Islet of Langerhans (tissue), 1 donor: Measurements from ENCODE around the gene FFAR2.
A peak's percentile ranks its signal among the peaks of the same experiment; 100 is the strongest.
"Not testable (repeated sequence)": the region's sequence is repeated elsewhere in the genome, so short reads cannot be mapped to it uniquely, and the experiment has no call there.

Source experiments
- FAIRE-seq: peaks from one replicate; lab custom pipeline; 2011; peaks lifted over from hg19 to GRCh38; lab: Jason Lieb, UNC

Gene FFAR2

DNA sequence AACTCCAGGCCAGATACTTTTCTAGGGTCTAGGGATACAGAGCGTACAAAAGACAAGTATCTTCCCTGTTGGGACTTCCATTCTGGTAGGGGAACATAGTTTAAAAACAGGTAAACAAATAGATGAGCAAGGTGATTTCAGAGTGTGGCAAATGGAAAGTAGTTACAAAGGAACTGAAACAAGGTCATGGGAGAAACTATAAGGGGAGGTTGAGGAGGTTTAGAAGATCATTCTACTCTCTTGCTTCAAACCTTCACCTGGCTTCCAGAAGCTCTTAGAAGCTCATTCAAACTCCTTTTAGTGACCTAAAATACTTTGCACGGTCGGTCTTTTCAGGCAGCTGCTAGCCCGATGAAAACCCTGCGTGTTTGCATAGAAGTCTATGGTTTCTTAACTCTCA, 9.1 kb downstream of the FFAR2 start:
- no peak for FAIRE-seq

DNA sequence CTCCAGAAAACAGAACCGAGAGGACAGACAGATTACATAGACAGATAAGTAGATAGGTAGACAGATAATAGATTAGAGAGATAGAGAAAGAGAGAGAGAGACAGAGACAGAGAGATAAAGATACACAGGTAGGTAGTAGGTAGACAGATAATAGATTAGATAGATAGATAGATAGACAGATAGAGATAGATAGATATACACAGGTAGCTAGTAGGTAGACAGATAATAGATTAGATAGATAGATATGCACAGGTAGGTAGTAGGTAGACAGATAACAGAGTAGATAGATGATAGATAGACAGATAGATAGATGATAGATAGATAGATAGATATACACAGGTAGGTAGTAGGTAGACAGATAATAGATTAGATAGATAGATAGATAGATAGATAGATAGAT, 10.1 kb downstream of the FFAR2 start:
- FAIRE-seq: no peak

DNA sequence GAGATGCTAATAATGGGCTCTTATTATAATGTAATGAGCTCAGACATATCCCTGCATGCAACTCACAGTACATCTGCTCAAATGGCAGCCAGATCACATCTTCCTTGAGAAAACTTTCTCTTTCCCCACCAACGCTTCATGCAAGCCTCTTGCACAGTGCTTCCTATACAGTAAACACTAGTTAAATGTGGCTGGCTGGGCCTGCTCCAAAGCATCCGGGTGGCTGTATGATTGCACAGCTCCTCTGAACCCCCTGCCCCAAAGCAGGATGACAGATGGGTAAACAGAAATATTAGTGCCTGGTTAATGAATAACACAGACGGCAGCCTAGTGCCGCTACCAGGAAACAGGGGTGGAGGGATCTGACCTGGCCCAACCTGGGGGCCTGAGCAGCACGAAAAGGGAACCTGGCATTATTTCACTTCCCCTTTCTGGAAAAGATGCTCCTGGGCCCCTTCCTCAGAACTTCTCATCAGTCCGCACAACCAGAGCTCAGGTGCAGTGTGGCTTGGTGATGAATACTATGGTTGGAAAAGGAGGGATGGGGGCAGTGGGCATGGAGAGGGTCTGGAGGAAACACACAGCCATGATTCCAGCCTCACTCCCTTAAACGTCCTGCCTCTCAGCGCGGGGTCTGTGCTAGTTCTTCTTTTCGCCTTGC, 10.8 kb downstream of the FFAR2 start:
- no peak for FAIRE-seq

DNA sequence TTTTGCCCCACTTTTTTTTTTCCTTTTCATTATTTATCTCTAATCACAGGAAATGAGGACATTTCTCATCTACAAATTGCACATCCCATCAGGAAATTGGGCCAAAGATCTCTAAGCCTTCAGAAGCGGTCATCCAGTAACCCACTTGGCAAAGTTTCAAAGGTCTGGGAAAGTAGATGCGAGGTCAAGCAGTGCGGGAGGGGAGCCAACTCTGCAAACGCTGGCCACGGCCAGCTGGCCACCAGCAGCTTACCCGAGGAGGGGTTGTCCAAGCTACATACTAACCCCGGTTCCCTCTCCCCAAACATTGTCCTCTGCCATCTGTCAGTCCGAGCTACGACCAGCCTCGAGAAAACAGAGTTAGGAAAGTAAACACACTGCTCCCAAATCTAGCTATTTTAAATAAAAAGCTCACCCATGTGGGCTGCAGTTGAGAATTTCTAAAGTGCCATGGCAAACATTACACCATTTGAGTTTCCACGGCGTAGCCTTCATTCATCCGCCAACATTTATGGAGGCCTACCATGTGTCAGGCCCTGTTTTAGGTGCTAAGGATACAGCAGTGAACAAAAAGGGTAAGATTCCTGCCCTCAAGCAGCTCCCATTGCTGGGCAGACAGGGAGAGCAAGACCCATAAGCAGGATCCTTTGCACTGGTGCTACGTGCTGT, 11.5 kb downstream of the FFAR2 start:
- peak; percentile 90 for FAIRE-seq

DNA sequence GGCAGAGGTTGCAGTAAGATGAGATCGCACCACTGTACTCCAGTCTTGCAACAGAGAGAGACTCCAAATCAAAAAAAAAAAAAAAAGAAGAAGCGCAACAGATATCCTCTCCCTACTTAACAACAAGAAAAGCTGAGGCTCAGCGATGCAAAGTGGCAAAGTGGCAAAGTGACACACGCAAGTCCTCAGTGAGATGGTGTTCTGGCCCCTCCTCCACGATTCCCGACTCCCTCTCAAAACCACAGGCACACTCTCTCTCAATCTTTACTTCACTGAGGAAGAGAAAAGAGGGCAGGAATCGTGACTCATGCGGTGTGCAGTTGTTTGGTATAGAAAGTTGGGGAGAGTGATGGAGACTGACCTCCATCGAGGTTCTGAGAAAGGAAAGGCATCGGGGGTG, 12.6 kb downstream of the FFAR2 start:
- FAIRE-seq: no peak

DNA sequence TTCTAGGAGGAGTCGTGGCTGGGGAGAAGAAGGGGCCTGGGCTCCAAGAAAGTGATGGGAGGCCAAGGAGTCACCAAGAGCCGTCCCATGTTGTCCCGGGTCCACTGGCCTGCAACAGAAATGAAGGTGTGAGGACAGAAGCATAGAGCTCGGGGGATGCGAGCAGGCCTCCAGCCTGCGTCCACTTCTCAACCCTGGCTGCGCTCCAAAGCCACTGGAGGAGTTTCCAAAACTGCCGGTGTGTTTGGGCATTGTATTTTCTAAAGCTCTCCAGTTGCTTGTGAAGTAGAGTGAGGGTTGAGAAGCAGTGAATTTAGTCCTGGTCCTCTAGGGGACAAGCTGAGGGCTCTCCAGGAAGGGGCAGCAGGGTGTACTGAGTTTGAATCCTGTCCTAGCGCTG, 13.0 kb downstream of the FFAR2 start:
- no peak for FAIRE-seq

DNA sequence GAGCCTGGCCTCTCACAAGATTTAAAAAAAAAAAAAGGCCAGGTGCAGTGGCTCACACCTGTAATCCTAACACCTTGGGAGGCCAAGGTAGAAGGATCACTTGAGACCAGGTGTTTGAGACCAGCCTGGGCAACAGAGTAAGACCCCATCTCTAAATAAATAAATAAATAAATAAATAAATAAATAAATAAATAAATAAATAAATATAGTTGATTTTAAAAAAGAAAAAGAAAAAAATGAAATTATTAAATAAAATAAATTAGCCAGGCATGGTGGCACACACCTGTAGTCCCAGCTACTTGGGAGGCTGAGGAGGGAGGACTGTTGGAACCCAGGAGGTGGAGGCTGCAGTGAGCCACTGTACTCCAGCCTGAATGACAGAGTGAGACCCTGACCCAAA, 13.7 kb downstream of the FFAR2 start:
- not testable (repeated sequence) for FAIRE-seq

DNA sequence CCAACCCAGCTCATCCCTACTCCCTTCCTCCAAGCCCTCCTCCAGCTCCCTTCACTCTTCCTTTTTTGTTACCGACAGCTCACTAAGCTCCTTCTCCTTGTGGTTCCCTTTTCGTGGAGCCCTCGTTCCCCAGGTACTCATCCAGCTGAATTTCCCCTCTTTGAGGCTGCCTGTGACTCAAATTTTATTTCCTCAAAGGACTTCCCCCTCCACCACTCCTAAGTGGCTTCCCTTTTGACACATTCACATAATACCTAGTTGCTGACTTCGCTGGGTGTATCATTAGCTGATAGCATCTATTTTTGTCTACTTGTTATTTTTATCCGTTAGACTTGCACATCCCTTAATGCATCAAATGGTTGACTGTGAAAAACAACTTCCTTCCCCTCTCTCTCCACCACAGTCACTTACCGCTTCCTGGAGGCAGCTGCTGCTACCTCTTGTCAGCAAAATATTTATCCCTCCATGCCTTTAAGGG, 14.5 kb downstream of the FFAR2 start:
- peak; percentile 96 for FAIRE-seq

DNA sequence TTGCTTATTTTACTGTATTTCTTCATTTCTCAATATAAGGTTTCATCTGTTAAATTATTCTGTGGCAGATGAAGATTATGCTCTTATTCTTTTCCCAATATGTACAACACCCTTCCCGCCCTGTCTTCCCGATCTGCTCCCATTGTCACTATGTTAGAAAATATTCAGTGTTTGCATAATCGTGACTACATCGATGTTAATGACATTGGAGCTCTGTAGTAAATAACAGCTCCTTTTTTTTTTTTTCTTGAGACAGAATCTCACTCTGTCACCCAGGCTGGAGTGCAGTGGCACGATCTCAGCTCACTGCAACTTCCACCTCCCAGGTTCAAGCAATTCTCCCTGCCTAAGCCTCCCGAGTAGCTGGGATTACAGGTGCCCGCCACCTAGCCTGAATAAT, 14.9 kb downstream of the FFAR2 start:
- FAIRE-seq: not testable (repeated sequence)

DNA sequence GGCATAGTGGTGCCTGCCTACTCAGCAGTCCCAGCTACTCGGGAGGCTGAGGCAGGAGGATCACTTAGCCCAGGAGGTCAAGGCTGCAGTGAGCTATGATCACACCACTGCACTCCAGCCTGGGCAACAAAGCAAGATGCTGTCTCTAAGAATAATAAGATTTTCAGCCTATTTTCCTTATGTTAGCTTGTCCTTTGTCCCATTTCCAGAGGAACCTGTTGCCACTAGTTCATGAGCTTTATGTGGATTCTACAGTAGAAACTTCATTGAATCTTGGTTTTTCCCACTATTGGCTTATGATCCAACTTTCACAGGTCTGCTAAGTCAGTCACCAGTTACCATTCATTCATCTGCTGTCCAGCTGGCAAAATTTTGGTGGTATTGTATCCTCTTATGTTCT, 18.2 kb downstream of the FFAR2 start:
- no peak for FAIRE-seq

DNA sequence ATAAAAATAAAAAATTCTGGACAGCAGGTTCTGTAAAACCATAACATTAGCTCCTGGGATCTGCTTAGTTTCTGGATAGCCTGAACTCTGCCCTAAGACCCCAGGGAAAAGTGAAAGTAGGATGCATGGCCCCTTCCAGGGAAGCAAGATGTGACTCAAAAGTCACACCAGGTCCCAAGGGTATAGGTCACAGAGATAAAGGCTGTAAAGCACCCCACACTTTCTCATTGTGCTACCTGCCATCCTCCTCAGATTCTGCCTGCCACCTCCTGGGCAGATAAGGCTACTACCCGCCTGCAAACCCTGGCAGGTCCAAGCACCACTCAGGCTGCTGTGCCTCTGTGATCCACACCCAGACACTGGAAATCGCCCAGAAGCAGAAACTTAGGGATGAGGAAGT, 20.6 kb downstream of the FFAR2 start:
- FAIRE-seq: no peak

DNA sequence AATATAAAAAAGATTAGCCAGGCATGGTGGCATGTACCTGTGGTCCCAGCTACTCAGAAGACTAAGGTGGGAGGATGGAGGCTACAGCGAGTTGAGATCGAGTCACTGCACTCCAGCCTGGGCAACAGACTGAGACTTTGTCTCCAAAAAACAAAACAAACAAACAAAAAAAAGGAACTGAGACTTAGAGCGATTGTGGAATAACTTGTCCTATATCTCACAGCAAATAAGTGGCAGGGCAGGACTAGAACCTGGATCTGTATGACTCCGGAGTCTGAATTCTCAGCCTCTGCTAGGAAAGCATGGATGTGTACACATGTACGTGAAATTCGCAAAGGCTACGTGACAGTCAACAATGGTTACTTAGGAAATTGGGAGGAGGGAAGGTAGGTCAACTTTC, 22.1 kb downstream of the FFAR2 start:
- no peak for FAIRE-seq

DNA sequence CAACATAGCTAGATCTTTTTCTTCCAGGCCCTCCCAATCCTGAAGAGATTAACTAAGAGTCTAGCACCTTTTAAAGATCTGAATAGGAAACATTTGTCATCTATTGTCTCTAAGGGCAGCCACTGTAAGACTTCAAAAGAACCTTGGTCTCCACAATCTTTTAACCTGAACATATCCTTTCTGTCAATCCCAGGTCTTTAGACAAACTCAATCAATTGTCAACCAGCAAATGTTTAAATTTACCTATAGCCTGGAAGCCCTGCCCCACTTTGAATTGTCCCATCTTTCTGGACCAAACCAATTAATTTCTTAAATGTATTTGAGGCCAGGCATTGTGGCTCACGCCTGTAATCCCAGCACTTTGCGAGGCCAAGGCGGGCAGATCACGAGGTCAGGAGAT, 23.0 kb downstream of the FFAR2 start:
- FAIRE-seq: not testable (repeated sequence)

DNA sequence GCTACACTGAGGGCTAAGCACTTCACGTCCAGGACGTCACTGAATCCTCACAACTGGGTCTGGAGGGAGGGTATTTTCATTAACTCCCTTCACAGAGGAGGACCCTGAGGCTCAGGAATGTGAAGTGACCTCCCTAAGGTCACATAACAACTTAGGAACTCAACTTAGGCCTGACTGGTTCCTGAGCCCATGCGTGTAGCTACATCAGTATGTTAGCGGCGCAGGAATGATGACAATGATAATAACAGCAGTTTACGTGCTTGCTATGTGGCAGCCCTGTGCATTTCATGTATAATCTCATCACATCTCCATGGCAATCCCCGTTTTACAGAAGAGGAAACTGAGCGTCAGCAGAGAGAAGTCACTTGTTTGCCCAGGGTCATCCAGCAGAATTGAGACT, 23.9 kb downstream of the FFAR2 start:
- no peak for FAIRE-seq

DNA sequence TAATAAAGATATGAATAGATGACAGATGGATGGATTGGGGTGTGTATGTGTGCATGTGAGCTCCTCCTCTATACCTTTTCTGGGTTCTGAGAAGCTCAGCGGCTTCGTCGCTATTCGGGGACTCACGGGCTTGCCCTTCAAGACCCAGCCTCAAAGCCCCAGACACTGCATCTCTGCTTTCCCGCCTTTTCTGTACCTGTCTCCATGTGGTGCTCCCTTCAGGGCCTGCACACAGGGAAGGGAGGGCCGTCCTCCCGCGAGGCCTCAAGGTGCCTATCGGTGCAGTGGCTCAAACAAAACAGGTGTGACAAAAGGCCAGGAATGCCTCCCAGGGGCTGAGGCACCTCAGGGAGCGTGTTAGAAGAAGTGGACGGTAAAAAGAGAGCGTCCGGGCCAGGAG, 26.0 kb downstream of the FFAR2 start:
- no peak for FAIRE-seq

DNA sequence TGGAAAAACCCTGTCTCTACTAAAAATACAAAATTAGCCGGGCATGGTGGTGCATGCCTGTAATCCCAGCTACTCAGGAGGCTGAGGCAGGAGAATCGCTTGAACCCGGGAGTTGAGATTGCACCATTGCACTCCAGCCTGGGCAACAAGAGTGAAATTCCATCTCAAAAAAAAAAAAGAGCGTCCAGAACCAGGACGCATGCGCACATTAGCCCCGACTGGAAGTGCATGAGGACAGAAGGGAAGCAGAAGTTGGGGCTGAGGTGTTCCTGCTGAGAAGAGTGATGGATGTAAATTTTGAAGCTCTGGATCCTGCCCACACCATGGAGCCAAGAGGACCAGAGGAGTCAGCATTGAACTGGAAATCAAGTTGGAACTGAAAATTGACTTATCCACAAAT, 26.5 kb downstream of the FFAR2 start:
- FAIRE-seq: not testable (repeated sequence)

DNA sequence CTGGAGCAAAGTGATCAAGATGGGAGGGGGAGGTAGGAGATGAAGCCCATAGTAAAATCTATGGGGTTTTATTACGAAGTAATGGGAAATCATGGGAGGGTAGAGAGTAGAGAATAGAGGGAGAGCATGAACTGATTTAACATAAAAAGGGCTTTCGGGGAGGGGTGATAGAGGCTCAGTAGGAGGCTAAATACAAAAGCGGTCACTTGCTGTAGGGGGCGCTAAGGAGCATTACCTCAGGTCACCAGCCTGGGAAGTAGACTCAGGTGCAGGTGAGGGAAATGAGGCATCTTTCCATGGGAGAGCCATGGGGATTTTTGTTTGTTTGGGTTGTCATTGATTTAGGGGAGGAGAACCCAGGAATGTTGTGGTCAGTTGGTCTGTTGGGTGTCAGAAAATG, 28.1 kb downstream of the FFAR2 start:
- no peak for FAIRE-seq

DNA sequence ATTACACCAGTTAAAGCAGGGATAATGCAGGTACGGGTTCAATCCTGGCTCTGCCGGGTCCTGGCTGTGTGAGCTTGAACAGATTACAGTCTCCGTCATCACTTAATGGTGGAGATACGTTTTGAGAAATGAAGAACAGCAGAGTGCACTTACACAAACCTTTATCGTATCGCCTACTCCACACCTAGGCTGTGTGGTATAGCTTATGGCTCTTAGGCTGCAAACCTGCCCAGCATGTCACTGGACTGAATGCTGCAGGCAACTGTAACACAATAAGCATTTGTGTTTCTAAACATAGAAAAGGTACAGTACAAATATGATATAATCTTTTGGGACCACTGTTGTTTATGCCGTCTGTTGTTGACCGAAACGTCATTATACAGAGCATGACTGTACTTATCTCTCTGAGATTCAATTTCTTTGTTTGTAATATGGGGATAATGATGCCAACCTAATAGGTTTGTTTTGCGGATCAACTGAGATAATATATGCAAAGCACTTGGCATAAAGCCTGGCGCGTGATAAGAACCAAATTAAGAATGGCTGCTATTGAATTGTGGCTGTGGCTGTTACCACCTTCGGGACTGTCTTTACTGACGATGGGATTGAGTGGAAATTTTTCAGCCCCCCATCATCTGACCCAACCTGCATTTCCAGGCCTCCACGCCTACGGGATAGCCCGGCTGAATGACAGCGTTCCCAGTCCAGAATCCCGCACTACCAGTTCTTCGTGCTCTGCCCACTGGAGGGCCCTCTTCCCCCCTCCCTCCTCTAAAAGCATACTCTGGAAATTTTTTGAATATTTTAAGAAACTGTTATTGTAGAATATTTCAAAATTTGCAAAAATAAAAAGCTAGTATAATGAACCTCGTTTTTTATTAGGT, 31.0 kb downstream of the FFAR2 start:
- no peak for FAIRE-seq

DNA sequence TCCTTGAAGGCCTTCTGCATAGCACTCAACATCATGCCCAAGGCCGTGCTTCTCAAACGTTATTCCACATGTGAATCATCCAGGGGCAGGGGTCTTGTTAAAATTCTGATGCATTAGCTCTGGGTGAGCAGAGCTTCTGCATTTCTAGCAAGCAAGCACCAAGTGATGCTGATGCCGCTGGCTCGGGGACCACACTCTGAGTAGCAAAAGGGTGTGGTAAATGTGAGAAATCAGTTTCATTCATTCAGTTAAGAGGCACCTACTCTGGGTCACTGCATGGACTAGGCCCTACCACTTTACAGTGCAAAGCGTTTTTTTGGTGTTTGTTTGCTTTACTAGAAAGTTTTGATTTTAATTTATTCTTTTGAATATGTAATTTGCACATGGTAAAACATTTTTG, 35.0 kb downstream of the FFAR2 start:
- FAIRE-seq: no peak

DNA sequence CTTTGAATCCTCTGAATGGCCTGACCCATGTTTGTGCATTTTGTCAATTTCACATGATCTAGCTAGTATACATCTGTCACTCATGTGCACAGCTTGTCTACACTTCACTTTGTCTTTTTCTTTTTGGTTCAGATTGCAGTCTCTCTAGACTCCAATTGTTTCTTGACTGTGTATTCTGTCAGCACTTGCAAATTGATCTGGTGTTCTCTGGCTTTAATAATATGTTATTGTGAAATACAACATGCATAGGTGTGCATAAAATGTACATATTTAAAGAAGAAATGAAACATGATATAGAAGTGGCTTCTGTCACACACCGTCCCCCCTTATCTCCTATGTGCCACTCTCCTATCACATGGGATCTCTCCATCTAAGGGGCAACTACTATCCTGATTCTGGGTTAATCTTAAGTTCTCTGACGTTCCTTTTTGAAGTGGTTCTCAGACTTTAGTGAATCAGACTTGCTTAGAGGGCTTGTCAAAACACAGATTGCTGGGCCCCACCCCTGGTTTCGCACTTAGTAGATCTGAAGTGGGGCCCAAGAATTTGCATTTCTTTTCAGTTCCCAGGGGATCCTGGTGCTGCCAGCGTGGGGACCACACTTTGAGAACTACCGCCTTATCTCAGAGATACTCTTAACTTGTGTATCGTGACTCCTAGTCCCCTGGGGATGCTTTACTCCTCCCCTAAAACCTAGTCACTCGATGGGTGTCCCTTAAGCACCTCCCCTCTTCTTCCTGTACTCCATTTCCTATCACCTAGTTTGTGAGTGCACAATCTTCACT, 36.4 kb downstream of the FFAR2 start:
- no peak for FAIRE-seq

DNA sequence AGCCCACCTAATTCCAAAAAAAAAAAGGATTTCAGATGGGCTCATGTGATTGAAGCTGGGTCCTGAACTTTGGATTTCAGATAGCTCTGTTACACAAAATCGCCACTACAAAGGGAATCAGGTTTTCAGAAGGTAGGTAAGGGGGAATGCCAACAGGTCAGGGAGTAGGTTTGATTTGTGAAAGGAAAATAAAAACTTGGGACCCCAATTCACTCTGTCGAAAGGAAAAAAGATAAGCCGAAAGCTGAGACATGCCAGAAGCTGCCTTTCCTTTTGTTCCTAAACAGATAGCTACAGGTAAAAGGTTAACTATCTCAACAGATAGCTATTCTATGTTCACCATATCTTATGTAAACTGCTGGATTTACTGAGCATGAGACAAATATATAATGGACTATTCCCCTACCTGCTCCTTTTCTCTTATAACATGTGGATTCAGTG, 38.2 kb downstream of the FFAR2 start:
- FAIRE-seq: no peak

DNA sequence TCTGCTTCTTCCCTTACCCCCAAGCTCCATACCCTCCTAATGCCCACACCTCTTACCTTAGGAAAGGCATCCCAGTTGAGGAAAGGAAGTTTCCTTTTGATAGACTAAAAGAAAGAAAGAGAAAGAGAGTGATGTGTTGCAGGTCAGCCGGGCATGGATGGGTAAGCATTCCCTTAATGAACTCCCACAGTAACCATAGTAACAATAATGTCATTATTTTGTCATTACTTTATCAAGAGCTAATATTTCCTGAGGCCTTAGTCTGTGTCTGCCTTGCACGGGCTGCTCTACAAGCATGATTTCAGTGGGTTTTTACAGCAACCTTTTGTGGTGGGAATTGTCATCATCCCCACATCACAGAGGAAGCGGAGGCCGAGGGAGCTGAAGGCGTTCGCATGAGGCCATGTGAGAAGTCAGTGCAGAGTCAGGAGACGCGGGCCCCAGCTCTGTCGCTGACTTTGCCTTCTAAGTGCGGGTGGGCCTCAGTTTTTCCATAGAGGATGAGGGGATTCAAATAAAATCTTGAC, 39.7 kb downstream of the FFAR2 start:
- FAIRE-seq: no peak
